Ovary (tissue), 9 donors: ENCODE results near the gene ITPR1. TPM values are rescaled to one million over a fixed set of nuclear protein-coding genes. Genes with fewer than 3 reads are reported as not detected.

Experiments
- DNase-seq, 5 donors: peaks; one replicate each; pipeline ENCODE4 v3.0.0-alpha.2; 2019 to 2020
- H3K27ac ChIP-seq, 2 donors: fragments of 200-600 bp; one replicate each; pipeline versions ENCODE4 v1.5.1 to v1.8.0; 2019 to 2022
- H3K27me3 ChIP-seq: fragments of 200-600 bp; one replicate; pipeline ENCODE4 v1.8.0; 2022
- H3K36me3 ChIP-seq: fragments of 200-600 bp; sonication (generic); one replicate; pipeline ENCODE4 v1.5.1; 2019
- H3K4me1 ChIP-seq: one replicate; pipeline ENCODE4 v1.8.1; 2013; ENCODE audit warnings: mild to moderate bottlenecking, moderate library complexity; ENCODE audit not compliant: insufficient read depth
- H3K4me3 ChIP-seq: fragments of 200-600 bp; sonication (generic); one replicate; pipeline ENCODE4 v1.5.1; 2017
- H3K9me3 ChIP-seq, 2 donors: fragments of 200-600 bp in 1 of 2; sonication (generic) in 1 of 2; one replicate each; pipeline versions ENCODE4 v1.5.1 to v1.8.1; 2013 to 2019; ENCODE audit warnings: mild to moderate bottlenecking in 1 of 2, moderate library complexity in 1 of 2
- CTCF ChIP-seq, 3 donors: fragments of 450-650 bp in 2 of 3; fragments of 200-600 bp in 1 of 3; IDR thresholded peaks; one replicate each; pipeline versions ENCODE4 v1.5.1 to v1.8.0; 2016 to 2022; ENCODE audit warnings: antibody characterized with exemption in 3 of 3, mild to moderate bottlenecking in 1 of 3
- EP300 ChIP-seq: sonication (generic); formaldehyde crosslinking; IDR thresholded peaks from one replicate; pipeline ENCODE4 v1.6.1; 2017; ENCODE audit warnings: antibody characterized with exemption
- POLR2A ChIP-seq: fragments of 450-650 bp; IDR thresholded peaks from one replicate; pipeline ENCODE4 v1.6.1; 2017; ENCODE audit warnings: antibody characterized with exemption, mild to moderate bottlenecking, moderate library complexity
- WGBS, 3 donors: extraction: QIAGEN DNeasy Blood & Tissue Kit in 1 of 3; methylation state at CpG; one replicate each; pipeline versions ENCODE4 v1.1.5 to v1.1.7; 2013 to 2017; 5-methylcytosine and 5-hydroxymethylcytosine counted together
- intact Hi-C, 4 donors: fragments of 100-400 bp; cut with DNase I; formaldehyde crosslinking; loops; one replicate each; pipeline versions ENCODE4 v1.11.0 to v1.15.1; 2022 to 2023
- polyA plus RNA-seq, 2 donors: library from polyadenylated mRNA; stranded (reverse); fragments of 200-250 nt in 1 of 2; fragments of 350-450 nt in 1 of 2; fragmentation: Illumina TruSeq in 1 of 2; extraction: RNeasy Lipid Tissue Mini Kit (QIAGEN cat#74804) in 1 of 2; gene quantifications; one replicate each; pipeline ENCODE4 v1.2.3, GENCODE V29; 2013 to 2014
- total RNA-seq, 7 donors: library from RNA; depleted of rRNA in 2 of 7; stranded (reverse); fragments of >200 nt in 2 of 7; fragmentation: NEBNext Ultra II Directional in 3 of 7; extraction: Animal tissue kit (Norgen Biotek cat#: 25700) in 3 of 7; gene quantifications; one replicate each; pipeline versions ENCODE4 v1.1.0 to v1.2.4, GENCODE V29; 2016 to 2023
- donor health status: DM: no; HTN: no; CAD: no; lungs with moderate emphysema.
- donor health status: DM: no; HTN: no; CAD: no.
- donor health status: Bipolar disorder and iron deficiency.
- donor health status: DM: yes; HTN: yes; CAD: no.
- donor health status: DM: no; HTN: no; CAD: no.
- donor health status: DM: yes; HTN: yes; CAD: no.

ITPR1 gene
- total and polyA plus RNA-seq, 9 donors: 59.5 to 313 (median 144) TPM

DNA sequence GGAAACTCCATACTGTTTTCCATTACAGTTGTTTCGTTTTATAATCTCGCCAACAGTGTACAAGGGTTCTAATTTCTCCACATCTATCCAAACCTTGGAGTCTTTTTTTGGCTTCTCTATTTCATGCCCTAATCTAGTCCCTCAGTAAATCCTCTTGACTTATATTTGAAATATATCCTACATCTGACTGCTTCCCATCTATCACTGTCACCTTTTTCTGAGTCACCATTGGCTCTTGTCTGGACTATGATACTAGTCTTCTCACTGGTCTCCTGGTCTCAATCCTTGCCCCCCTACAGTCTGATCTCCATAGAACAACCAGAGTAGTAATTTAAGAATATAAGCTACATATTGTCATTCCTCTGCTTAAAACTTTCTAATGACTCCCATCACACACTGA, 80.0 kb downstream of the ITPR1 start:
- H3K4me3 ChIP-seq: no peak overlapping the region
- no peak for DNase-seq
- TF ChIP-seq CTCF (IDR thresholded peaks at IDR 0.05) (no peak), EP300 (no peak), POLR2A (no peak)
- no peaks in the 10 kb centered on the region for H3K36me3 ChIP-seq
- no peaks in the 10 kb centered on the region for H3K27me3 ChIP-seq
- 93 to 98% (median 97%) methylated on average over 2 of the region's 2 CpGs for WGBS, 3 donors
- H3K4me1 ChIP-seq: peaks cover 15% of the 10 kb centered on the region
- no peaks in the 10 kb centered on the region for H3K9me3 ChIP-seq
- intact Hi-C loops: no loop called here
- H3K27ac ChIP-seq: no peak overlapping the region

DNA sequence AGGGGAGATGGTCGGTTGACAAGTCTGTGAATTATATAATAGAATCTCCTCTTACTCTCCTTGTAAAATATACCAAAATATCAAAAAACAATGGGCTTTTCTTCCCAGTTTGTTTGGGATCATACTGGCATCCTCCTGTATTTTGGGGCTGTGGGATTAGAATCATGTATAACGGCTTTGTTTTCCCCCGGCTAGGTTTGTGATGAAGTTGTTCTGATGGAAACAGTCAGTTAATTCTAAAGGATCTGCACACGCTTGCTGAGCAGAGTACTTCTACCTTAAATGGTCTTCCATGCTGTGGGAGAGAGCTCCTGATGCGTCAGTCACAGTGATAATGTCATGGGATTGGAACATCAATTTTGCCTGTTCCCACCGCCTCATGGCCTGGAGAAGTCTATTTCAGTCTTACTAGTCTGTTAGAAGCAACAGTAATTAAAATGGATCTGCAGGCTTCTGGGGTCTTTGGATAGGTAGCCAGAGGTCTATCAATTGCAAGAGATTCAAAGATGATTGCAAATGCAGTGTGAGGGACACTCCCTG, 81.3 kb downstream of the ITPR1 start:
- no peak for DNase-seq
- WGBS, 3 donors: 88 to 92% (median 91%) methylated on average over 6 of the region's 6 CpGs
- no peaks in the 10 kb centered on the region for H3K36me3 ChIP-seq
- no peak overlapping the region for H3K27ac ChIP-seq
- no peak for TF ChIP-seq CTCF (IDR thresholded peaks at IDR 0.05)
- no peak for TF ChIP-seq EP300
- TF ChIP-seq POLR2A: no peak
- peaks cover 17% of the 10 kb centered on the region for H3K4me1 ChIP-seq
- no peaks in the 10 kb centered on the region for H3K27me3 ChIP-seq
- no peaks in the 10 kb centered on the region for H3K9me3 ChIP-seq
- intact Hi-C loops: no loop called here
- H3K4me3 ChIP-seq: no peak overlapping the region

GRCh38 chr3:4575381-4575780, 82.2 kb downstream of the ITPR1 start:
- TF ChIP-seq POLR2A (no peak), CTCF (IDR thresholded peaks at IDR 0.05) (no peak), EP300 (no peak)
- Histone ChIP-seq H3K4me1 (peaks cover 19% of the 10 kb centered on the region), H3K36me3 (no peaks in the 10 kb centered on the region), H3K27ac (no peak overlapping the region), H3K27me3 (no peaks in the 10 kb centered on the region), H3K9me3 (no peaks in the 10 kb centered on the region), H3K4me3 (no peak overlapping the region)
- no peak for DNase-seq
- intact Hi-C loops: no loop called here

- no peak overlapping the region for H3K27ac ChIP-seq
- no peak for DNase-seq
- peaks cover 26% of the 10 kb centered on the region for H3K4me1 ChIP-seq
- no peaks in the 10 kb centered on the region for H3K9me3 ChIP-seq
- 83 to 89% (median 86%) methylated on average over 3 of the region's 3 CpGs for WGBS, 3 donors
- no peaks in the 10 kb centered on the region for H3K27me3 ChIP-seq
- intact Hi-C loops: no loop called here
- H3K36me3 ChIP-seq: no peaks in the 10 kb centered on the region
- H3K4me3 ChIP-seq: no peak overlapping the region
- TF ChIP-seq CTCF (IDR thresholded peaks at IDR 0.05) (no peak), EP300 (no peak), POLR2A (no peak)
Measured at GRCh38 chr3:4577721-4578120, 84.6 kb downstream of the ITPR1 start.
